ENCODE measurements around the gene FHAD1.

GRCh38 chr1:15431571-15431948, 184.5 kb downstream of the FHAD1 start:
- TF ChIP-seq TAF1 (conservative IDR thresholded peaks at IDR 0.05) (no peak), CTCF (IDR thresholded peaks at IDR 0.05; ENCODE audit: low read depth, low read length, missing input control) (no peak), REST (IDR thresholded peaks at IDR 0.05) (no peak), RAD21 (IDR thresholded peaks at IDR 0.05) (no peak), YY1 (IDR thresholded peaks at IDR 0.05) (no peak), MAX (IDR thresholded peaks at IDR 0.05) (no peak), RXRA (IDR thresholded peaks at IDR 0.05) (no peak), ZBTB33 (IDR thresholded peaks at IDR 0.05) (no peak), FOXA1 (IDR thresholded peaks at IDR 0.05) (no peak), GABPA (IDR thresholded peaks at IDR 0.05 in 1 of 2, conservative IDR thresholded peaks at IDR 0.05 in 1 of 2) (no peak), ATF3 (IDR thresholded peaks at IDR 0.05) (no peak), EGR1 (IDR thresholded peaks at IDR 0.05; ENCODE audit: low read depth in 2 of 2) (no peak)

Data from liver (tissue), 3 donors.